ENCODE measurements around the gene ZNF213. TPM values are rescaled to one million over a fixed set of nuclear protein-coding genes. Genes with fewer than 3 reads are reported as not detected.

The ZNF213 gene
- total and polyA plus RNA-seq, 2 experiments from 2014 or later: 2.9 to 10.4 TPM

DNA sequence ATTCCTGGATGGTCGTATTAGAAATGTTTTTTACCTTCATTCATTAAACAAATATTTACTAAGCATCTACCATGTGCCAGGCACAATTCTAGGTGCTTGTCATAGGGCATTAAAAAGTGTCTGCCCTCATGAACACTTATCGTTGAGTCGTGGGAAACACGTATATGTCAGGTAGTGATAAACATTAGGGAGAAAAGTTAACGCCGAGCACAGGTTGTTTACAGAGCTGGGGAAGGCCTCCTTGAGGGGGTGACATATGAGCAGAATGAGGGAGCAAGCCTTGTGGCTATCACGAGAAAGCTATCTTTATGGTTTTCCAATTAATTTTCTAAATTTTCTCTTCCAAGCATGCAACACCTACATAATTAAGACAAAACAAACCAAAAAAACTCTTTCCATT lies 985 bp upstream of the ZNF213 start (continued):
- TF ChIP-seq, protein P1, sequence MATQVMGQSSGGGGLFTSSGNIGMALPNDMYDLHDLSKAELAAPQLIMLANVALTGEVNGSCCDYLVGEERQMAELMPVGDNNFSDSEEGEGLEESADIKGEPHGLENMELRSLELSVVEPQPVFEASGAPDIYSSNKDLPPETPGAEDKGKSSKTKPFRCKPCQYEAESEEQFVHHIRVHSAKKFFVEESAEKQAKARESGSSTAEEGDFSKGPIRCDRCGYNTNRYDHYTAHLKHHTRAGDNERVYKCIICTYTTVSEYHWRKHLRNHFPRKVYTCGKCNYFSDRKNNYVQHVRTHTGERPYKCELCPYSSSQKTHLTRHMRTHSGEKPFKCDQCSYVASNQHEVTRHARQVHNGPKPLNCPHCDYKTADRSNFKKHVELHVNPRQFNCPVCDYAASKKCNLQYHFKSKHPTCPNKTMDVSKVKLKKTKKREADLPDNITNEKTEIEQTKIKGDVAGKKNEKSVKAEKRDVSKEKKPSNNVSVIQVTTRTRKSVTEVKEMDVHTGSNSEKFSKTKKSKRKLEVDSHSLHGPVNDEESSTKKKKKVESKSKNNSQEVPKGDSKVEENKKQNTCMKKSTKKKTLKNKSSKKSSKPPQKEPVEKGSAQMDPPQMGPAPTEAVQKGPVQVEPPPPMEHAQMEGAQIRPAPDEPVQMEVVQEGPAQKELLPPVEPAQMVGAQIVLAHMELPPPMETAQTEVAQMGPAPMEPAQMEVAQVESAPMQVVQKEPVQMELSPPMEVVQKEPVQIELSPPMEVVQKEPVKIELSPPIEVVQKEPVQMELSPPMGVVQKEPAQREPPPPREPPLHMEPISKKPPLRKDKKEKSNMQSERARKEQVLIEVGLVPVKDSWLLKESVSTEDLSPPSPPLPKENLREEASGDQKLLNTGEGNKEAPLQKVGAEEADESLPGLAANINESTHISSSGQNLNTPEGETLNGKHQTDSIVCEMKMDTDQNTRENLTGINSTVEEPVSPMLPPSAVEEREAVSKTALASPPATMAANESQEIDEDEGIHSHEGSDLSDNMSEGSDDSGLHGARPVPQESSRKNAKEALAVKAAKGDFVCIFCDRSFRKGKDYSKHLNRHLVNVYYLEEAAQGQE (IDR thresholded peaks at IDR 0.05; ENCODE audit: unreplicated experiment): no peak
- no peak for TF ChIP-seq CREB1 (CRISPR knock-in tag; IDR thresholded peaks at IDR 0.05; ENCODE audit: low read depth)
- TF ChIP-seq, protein P2, sequence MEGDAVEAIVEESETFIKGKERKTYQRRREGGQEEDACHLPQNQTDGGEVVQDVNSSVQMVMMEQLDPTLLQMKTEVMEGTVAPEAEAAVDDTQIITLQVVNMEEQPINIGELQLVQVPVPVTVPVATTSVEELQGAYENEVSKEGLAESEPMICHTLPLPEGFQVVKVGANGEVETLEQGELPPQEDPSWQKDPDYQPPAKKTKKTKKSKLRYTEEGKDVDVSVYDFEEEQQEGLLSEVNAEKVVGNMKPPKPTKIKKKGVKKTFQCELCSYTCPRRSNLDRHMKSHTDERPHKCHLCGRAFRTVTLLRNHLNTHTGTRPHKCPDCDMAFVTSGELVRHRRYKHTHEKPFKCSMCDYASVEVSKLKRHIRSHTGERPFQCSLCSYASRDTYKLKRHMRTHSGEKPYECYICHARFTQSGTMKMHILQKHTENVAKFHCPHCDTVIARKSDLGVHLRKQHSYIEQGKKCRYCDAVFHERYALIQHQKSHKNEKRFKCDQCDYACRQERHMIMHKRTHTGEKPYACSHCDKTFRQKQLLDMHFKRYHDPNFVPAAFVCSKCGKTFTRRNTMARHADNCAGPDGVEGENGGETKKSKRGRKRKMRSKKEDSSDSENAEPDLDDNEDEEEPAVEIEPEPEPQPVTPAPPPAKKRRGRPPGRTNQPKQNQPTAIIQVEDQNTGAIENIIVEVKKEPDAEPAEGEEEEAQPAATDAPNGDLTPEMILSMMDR (conservative IDR thresholded peaks at IDR 0.05; ENCODE audit: low read depth in 2 of 2): no peak

DNA sequence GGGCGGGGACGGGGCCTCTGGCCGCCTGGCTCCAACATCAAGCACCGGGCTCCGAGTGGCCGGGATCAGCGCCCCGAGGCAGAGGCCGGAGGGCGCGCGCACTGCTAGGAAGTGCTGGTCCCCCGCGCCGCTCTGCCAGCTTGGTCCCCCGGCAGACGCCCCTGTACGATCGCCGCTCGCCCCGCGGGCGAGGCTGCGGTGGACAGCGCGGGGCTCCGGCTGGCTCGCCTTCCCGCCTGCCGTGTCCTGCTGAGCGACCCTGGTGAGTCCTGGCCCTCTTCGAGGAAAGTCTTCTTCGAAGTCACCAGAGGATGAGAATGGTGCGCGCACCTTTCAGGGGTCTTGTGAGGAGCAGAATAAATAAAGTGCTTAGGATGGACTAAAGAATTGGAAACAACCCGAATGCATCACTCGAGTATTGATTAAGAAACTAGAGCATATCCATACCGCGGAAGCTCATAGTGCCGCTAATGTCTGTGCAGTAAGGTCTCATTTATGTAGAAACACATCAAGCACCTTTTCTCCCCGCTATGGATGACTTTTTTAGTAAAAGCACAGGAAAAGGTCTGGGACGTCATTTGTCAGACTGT lies 392 bp downstream of the ZNF213 start:
- peak overlapping the region; percentile 98 for H3K4me3 ChIP-seq
- H3K4me1 ChIP-seq (ENCODE audit: insufficient read depth): peaks cover 18% of the 10 kb centered on the region
- peaks cover 28% of the 10 kb centered on the region for H3K79me2 ChIP-seq (replicated peaks; ENCODE audit: insufficient read depth)
- peaks cover 34% of the 10 kb centered on the region for H3F3A ChIP-seq (replicated peaks; ENCODE audit: low read depth)
- no peaks in the 10 kb centered on the region; the same call in 2 of the 3 replicates for H3K9me3 Mint-ChIP-seq
- no peak; the same call in 2 of the 3 replicates for ATAC-seq
- H3K36me3 ChIP-seq (ENCODE audit: insufficient read depth): no peaks in the 10 kb centered on the region; the same call in 1 of the 2 replicates
- H3K4me1 Mint-ChIP-seq: peaks cover 9% of the 10 kb centered on the region
- DNase-seq (ENCODE audit: low spot score): no peak
- H3K36me3 Mint-ChIP-seq (ENCODE audit: low read depth): peaks cover 18% of the 10 kb centered on the region; the same call in 2 of the 3 replicates
- peaks cover 6% of the 10 kb centered on the region for H4K20me1 ChIP-seq (replicated peaks; ENCODE audit: insufficient read depth)
- peak overlapping the region; percentile 100 for H3K4me2 ChIP-seq
- peak overlapping the region; percentile 78; the same call in 1 of the 2 replicates for H3K27ac Mint-ChIP-seq
- peak; percentile 11; the same call in 1 of the 2 replicates for TF ChIP-seq POLR2AphosphoS5 (IDR thresholded peaks at IDR 0.05; ENCODE audit: low read depth)
- no peak for TF ChIP-seq CREB1 (CRISPR knock-in tag; IDR thresholded peaks at IDR 0.05; ENCODE audit: low read depth)
- no peak for TF ChIP-seq STAT1 (IDR thresholded peaks at IDR 0.05; ENCODE audit: unreplicated experiment)
- TF ChIP-seq EZH2phosphoT487 (IDR thresholded peaks at IDR 0.05; ENCODE audit: unreplicated experiment): no peak
- peak overlapping the region; percentile 99 for H3K4me3 Mint-ChIP-seq
- peak overlapping the region; percentile 89 for H3K27ac ChIP-seq (ENCODE audit: low read depth)
- no peaks in the 10 kb centered on the region for H3K27me3 ChIP-seq (ENCODE audit: insufficient read depth)
- peaks cover 11% of the 10 kb centered on the region for H3K27me3 Mint-ChIP-seq (ENCODE audit: insufficient read depth, low read depth, poor library complexity)
- no peaks in the 10 kb centered on the region for H3K9me2 ChIP-seq (ENCODE audit: insufficient read depth)
- H2AFZ ChIP-seq: peak overlapping the region; percentile 99

DNA sequence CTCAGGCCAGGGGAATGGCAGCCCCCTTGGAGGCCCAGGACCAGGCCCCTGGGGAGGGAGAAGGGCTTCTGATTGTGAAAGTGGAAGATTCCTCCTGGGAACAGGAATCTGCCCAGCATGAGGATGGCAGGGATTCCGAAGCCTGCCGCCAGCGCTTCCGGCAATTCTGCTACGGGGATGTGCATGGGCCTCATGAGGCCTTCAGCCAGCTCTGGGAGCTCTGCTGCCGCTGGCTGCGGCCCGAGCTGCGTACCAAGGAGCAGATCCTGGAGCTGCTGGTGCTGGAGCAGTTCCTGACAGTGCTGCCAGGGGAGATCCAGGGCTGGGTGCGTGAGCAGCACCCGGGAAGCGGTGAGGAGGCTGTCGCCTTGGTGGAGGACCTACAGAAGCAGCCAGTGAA lies 2.4 kb downstream of the ZNF213 start:
- H3K27me3 ChIP-seq (ENCODE audit: insufficient read depth): no peaks in the 10 kb centered on the region
- peaks cover 18% of the 10 kb centered on the region for H3K4me1 ChIP-seq (ENCODE audit: insufficient read depth)
- H3K27ac Mint-ChIP-seq: no peak overlapping the region
- H3K4me3 ChIP-seq: no peak overlapping the region
- ATAC-seq: no peak
- no peak overlapping the region for H3K4me2 ChIP-seq
- TF ChIP-seq, protein P1 (IDR thresholded peaks at IDR 0.05; ENCODE audit: unreplicated experiment): no peak
- TF ChIP-seq JUNB (IDR thresholded peaks at IDR 0.05; ENCODE audit: unreplicated experiment): no peak
- TF ChIP-seq, protein P3, sequence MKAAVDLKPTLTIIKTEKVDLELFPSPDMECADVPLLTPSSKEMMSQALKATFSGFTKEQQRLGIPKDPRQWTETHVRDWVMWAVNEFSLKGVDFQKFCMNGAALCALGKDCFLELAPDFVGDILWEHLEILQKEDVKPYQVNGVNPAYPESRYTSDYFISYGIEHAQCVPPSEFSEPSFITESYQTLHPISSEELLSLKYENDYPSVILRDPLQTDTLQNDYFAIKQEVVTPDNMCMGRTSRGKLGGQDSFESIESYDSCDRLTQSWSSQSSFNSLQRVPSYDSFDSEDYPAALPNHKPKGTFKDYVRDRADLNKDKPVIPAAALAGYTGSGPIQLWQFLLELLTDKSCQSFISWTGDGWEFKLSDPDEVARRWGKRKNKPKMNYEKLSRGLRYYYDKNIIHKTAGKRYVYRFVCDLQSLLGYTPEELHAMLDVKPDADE (IDR thresholded peaks at IDR 0.05): no peak
- TF ChIP-seq, protein P2 (conservative IDR thresholded peaks at IDR 0.05; ENCODE audit: low read depth in 2 of 2): no peak
- H3K9me2 ChIP-seq (ENCODE audit: insufficient read depth): no peaks in the 10 kb centered on the region
- peaks cover 26% of the 10 kb centered on the region for H3K79me2 ChIP-seq (replicated peaks; ENCODE audit: insufficient read depth)
- peaks cover 9% of the 10 kb centered on the region for H3K4me1 Mint-ChIP-seq
- H3K27ac ChIP-seq (ENCODE audit: low read depth): no peak overlapping the region
- no peak overlapping the region for H2AFZ ChIP-seq
- H3K36me3 ChIP-seq (ENCODE audit: insufficient read depth): no peaks in the 10 kb centered on the region; the same call in 1 of the 2 replicates
- peaks cover 3% of the 10 kb centered on the region for H3K36me3 Mint-ChIP-seq (ENCODE audit: low read depth)
- H3K27me3 Mint-ChIP-seq (ENCODE audit: insufficient read depth, low read depth, poor library complexity): peaks cover 12% of the 10 kb centered on the region
- DNase-seq (ENCODE audit: low spot score): no peak
- H4K20me1 ChIP-seq (replicated peaks; ENCODE audit: insufficient read depth): peaks cover 3% of the 10 kb centered on the region
- no peak overlapping the region; the same call in 1 of the 3 replicates for H3K4me3 Mint-ChIP-seq
- H3F3A ChIP-seq (replicated peaks; ENCODE audit: low read depth): peaks cover 19% of the 10 kb centered on the region; the same call in 1 of the 2 replicates
- peaks cover under 1% of the 10 kb centered on the region; the same call in 2 of the 3 replicates for H3K9me3 Mint-ChIP-seq
